HG03342 (cell line): ENCODE results near the gene MSI2.

Source experiments
- ATAC-seq: cut with Tn5 transposase; IDR thresholded peaks from one replicate; pipeline ENCODE4 v1.9.1; 2021; ENCODE audit warnings: mild to moderate bottlenecking, moderate library complexity; ENCODE audit not compliant: unreplicated experiment

MSI2 gene

GRCh38 chr17:57269052-57269451 lies 12.7 kb downstream of the MSI2 start:
- no peak for ATAC-seq

DNA sequence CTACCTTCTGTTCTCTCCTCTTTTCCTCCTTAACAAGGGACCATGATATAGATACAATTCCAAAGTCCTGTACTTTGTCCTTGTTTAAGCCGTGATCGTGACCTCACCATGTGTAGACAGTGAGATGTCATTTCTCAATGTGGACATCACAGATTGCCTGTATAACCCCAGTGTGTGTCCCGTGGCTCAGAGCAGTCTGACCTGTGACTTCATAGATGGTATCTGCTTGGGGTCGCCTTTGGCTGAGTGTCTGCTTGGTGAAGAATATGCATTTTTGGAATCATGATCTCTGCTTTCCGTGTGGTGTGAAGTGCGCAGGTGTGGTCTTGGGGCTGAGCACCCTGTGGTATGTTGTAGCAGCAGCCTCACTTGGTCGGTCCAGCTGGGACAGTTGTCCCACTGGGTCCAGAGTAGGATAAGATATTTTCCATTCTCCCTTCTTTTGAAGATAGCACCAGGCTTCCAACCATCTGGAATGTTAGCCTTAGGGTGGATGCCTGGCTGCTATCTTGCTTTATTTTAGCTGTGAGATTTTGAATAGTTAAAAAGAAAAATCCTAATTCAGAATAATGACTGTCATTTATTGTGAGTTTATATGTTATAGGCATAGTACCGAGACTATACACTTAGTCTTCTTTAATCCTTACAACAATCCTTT lies 13.4 kb downstream of the MSI2 start:
- ATAC-seq: no peak

- no peak for ATAC-seq
Observed at GRCh38 chr17:57270801-57271245, 14.5 kb downstream of the MSI2 start.

DNA sequence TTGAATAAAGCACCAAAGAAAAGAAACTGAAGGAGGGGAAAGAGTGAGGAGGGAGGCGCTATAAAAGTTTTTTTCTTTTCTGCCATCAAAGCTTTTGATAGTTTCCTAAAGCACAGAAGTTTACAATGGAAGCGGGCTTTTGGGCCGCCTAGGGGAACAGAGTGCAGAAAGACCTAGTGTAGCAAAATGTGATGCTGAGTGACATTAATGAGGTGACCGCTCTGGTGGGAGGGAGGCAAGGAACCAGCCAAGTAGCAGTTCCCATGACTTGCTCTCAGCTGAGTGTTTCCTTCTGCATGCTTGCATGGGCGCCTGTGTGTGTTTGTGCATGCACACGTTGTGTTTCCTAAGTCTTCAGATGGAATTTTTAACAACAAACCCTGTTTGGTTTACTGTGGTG lies 15.5 kb downstream of the MSI2 start:
- ATAC-seq: no peak

DNA sequence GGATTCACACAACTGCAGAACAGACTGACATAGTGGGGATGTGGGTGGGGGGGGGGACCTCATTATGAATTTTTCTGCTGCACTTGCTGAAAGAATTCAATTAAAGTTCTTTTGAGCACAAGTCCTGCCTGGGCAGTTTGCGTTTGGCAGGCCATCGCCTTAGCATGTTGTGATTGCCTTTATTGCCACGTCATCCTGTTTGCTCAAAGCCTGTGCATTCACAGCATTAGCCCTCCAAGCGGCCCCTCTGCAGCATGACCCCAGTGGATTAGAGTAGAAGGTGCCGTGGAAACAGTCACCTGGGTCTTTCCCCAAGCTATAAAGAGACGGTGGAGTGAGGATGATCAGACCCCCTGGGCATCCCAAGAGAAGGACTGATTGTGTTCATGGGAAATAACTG lies 17.2 kb downstream of the MSI2 start:
- ATAC-seq: no peak

GRCh38 chr17:57274162-57274561 lies 17.8 kb downstream of the MSI2 start:
- no peak for ATAC-seq

- ATAC-seq: no peak
Observed at GRCh38 chr17:57275071-57275764, 18.9 kb downstream of the MSI2 start.

DNA sequence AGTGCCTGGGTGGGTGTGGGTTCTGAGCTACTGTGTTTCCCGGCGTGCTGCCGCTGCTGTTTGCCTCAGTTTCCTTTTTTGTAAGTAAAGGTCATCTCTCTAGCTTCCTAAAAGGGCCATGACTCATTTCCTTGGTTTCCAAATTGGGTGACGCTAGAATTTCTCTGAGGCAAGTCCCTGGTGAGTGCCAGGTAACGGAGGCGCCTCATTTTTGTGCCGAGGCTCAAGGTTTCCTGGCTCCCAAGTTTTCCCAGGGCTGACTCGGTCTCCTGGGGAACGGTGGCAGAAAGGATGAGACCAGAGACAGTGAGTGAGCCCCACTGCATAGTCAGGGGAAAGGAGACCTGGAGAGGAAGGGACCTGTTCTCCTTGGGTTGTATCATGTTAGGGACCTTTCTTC lies 20.3 kb downstream of the MSI2 start:
- ATAC-seq: no peak

DNA sequence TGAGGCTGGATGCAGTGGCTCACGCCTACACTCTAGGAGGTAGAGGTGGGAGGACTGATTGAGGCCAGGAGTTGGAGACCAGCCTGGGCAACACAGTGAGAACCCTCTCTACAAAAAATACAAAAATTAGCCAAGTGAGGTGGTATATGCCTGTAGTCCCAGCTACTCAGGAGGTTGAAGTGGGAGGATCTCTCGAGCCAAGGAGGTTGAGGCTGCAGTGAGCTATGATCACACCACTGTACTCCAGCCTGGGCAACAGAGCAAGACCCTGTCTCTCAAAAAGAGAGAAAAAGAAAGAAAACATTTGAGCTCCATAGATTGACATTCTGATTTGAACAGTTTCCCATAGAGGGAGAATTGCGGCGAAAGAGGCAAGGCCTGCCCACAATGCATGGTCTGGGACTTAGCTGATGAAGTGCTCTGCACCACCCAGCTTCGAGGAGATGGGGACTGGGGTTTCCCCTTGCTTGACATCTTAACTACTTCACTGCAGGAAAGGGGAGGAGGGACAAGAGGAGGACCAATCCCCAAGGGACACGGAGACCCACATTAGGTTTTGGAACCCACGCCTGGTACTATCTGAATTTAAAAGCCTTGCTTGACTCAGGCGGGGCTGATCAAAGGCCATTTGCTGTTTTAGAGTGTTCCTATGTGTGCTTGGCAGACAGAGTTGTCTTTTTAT lies 21.7 kb downstream of the MSI2 start:
- no peak for ATAC-seq

DNA sequence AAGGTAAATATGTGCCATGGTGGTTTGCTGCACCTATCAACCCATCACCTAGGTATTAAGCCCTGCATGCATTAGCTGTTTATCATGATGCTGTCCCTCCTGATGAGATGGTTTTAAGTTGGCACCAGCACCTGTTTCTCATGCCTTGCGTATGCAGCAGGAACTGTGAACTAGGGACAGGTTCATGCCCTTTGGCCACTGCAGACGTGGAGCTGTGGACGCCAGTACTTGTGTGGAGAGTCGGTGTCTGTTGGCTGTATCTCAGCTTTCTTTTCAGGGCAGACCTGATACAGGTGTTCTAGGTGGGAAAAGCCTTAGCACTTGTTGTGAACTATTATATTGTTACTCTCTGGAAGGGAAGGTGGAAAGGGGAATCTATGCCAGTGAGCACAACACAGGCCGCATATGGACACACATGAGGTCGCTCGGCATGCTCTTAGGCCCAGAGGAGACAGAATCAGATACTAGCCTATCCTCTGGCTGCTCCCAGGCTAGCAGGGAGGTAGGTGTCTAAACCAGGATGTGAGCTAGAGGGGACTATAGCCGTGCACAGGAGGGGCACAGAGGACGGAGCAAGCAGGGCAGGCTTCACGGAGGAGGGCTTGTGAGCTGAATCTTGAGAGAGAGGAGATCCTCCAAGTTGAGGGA lies 22.5 kb downstream of the MSI2 start:
- no peak for ATAC-seq

DNA sequence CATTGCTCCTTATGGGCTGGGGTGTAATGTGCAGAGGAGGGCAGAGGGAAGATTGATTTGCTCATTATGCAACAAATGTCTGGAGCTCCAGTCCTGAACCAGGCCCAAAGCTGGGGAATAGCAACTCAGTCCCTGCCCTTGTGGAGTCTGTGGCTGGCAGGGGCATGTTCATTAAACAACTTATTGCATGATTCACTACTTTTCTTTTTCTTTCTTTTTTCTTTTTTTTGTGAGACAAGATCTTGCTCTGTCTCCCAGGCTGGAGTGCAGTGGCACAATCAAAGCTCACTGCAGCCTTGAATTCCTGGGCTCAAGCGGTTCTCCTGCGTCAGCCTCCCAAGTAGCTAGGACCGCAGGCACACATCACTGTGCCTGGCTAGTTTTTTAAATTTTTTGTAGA lies 23.1 kb downstream of the MSI2 start:
- no peak for ATAC-seq

- no peak for ATAC-seq
Observed at GRCh38 chr17:57281887-57282286, 25.6 kb downstream of the MSI2 start.

DNA sequence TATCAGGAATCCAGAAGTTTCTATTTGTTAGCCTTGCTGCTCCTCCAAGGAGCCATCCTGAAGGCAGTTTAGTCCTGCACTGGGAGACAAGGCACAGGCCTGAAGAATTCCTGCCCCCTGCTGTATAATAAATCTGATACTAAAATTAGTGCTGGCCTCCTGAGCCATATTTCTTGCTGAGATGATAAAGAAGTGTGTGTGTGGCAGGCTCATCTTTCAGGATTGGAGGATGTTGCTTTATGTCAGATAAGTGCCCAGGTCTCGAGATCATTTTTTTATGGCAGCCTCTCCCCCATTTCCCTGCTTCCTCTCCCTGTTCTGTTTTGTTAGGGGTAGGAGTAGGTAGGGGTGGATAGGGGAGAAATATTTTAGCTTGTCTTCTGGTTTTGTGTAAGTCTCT lies 26.0 kb downstream of the MSI2 start:
- no peak for ATAC-seq

DNA sequence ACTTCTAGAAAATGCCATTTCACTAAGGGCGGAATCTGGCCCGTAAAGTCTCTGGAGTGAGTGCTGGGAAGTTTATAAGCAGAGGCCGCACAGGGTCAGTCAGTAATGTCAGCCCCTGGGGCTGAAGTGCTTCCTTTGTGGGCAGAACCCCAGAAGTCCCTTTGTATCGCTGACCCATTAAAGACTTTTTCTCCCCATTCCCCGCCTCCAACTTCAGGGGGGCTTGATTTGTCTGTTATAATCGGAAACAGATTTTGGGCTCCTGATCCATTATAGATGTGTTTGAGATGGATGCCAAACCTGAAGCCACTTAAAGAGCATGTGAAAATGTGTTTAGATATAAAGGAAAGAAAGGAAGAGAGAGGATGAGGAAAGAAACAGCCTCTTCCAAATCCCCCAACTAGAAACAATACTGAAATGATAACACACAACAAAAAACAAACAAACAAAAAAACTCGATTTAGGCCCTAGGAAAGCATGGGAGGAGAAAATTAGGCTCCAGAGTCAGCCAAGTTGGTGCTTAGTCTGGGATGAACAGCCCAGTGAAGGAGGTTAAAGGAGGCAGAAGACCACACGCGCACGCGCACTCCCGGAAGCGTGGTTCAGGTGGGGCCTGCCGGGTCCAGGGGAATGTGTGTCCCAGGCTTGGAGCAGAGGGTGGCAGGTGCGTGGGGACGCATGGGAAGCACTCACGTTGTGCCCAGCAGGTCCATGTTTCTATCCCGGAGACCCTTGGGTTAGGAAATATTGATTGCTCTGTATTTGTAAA lies 27.1 kb downstream of the MSI2 start:
- ATAC-seq: no peak

DNA sequence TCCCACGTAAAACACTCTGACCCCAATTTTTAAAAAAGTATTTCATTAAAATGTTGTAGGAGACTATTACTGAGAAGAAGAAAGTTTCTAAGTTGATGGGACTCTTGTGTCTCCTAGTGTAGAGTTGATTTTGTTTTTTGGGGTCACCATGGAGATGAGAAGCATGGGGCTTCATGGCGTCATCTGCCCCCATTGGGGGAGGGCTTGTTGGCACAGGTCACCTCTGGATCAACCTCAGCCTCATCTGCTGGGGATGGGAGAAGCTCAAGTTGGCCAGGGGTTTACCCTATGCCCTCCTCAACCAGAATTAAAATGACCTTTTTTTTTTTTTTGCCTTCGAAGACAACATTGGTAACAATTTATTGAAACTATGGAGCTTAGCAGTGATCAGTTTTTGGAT lies 28.3 kb downstream of the MSI2 start:
- ATAC-seq: no peak

GRCh38 chr17:57284984-57285646 lies 28.8 kb downstream of the MSI2 start:
- peak; percentile 48 for ATAC-seq

DNA sequence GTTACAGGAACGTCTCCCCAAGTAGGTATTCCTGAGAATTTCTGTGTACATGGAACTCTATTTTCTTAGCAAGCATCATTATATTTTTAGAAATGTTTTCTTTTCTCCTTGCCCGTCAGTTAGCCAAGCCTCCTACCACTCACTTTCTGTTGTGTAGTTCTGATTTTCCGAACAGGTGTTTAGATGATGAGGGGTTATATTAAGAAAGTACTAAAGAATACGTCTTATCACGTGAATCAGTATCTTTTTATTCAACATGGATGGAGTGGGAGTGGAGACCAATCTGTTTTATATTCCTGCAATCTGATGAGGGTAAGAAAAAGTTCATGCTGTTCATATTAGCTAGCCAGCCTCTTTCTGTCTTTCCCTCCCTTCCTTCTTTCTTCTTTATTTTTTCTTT lies 29.4 kb downstream of the MSI2 start:
- no peak for ATAC-seq

DNA sequence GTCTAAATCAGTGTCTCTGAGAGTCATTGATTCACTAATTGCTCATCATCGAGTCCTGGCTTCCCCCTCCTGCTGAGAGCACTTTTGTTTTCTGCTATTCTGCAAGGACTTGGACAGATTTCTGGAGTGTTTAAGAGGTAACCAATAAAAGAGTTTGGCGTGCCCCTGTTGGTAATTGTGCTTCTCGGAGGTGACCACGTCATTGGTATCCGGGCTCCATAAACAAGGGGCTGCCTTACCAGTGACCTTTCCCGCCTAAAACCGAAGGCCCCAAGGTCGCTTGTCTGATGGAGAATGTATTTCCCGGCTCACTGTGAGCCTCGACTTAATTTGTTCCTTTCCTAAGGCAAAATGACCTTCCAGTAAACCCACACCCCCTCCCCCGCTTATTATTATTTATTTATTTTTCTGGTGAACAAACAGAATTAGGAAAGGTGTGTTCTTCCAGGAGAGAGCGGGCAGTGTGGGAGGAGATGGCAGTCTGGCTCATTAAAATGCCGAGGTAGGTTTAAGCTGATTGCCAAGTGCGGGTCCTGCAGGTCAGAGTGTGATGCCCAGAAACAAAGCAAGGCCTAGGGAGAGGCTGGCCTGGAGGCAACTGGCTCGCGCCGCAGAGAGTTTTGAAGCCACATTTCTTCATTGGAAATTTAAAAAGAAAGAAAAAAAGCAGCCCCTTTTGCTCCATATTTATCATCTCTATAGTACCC lies 30.2 kb downstream of the MSI2 start:
- no peak for ATAC-seq

DNA sequence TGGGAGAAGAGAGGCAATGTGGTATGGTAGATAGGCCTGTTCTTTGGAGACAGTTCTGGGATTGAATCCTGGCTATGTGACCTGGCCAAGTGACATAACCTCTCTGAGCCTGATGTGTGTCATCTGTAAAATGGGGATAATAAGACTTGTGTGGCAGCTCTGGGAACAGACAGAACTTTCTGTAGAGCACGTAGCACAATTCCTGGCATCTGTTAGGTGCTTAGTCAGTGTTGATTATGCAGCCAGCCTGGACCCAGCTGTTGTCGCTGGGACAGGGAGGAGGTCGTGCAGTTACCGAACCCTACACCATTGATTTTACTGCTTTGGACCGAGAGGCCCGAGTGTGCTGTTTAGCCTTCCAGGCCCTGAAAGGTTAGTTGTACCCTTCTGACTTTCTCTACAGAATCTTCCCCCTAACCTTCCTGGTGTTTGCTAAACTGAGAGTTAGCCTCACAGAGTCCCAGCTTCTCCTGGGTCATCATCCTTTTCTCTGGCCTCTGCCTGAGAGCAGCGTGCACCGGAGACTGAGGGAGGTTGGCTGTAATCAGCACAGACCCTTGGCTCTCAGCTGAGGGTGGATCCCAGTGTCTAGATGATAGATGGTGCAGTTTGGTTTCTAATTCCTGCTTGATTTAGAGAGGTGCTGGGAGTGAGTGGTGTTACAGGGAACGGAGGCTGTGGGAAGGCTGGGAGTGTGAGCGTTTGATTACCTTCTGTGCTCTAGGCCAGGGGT lies 31.9 kb downstream of the MSI2 start:
- no peak for ATAC-seq
